ENCODE data around the gene LCN12.
A peak's percentile ranks its signal among the peaks of the same experiment; 100 is the strongest.

Gene LCN12

DNA sequence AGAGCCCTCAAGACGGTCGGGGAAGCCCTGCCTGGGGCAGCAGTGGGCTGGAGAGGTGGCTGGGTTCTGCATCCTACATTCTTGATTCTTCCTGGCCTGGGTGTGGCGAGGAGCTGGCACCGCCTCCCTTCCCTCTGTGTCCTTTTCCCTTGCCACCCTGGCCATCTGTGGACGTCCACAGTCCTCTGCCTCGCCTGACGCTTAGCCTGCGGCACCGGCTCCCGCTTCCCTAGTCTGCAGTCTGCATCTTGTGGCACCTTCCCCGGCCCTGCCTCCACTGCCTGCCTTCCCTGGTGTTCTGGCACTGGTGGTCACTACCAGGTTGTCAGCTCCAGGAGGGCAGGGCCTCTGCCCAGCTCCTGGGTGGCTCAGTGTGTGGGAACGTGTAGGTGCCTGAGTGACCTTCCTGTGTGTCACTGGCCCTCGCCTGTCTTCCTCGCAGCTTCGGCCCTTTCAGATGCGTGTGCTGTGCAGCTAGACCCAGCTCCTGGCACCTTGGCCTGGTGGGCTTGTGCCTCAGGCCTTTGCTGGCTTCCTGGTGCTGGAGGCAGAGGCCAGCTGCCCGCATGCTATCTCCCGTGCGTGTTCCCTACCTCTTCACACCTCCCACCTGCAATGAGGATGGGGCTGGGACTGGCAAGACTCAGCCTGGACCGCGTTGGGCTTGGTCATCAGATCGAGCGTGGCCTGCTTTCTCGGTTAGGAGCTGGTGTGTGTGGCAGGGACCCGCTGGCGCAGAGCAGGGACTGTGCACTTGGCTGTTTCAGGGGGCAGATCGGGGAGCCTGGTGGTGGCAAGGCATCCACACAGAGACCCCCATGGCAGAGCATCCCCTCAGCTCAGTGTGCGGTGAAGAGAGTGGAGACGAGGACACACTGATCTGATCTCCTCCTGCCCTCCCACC is 44.8 kb upstream of the LCN12 start:
- no peak for DNase-seq (ENCODE audit: low spot score)
- Histone ChIP-seq H3K27me3 (ENCODE audit: control insufficient read depth in 3 of 3, insufficient read depth in 3 of 3, low read depth in 1 of 3, low read length in 3 of 3) (no peaks in the 10 kb centered on the region), H4K91ac (ENCODE audit: low read depth, low read length, poor library complexity) (no peak overlapping the region), H3K4ac (ENCODE audit: low read length) (no peak overlapping the region), H3K23ac (ENCODE audit: low read depth, low read length, poor library complexity) (peak overlapping the region; percentile 65), H3K36me3 (replicated peaks in 1 of 2; ENCODE audit: control insufficient read depth in 2 of 2, insufficient read depth in 2 of 2, low read length in 2 of 2) (peaks cover 35 to 84% of the 10 kb centered on the region in 2 donors), H3K4me2 (ENCODE audit: insufficient read depth, low read length, poor library complexity, severe bottlenecking) (no peak overlapping the region), H3K27ac (replicated peaks; ENCODE audit: low read length) (no peak overlapping the region), H2AK5ac (ENCODE audit: low read depth, low read length) (no peak overlapping the region), H3K18ac (ENCODE audit: low read length) (peak overlapping the region; percentile 71), H4K8ac (ENCODE audit: low read depth, low read length) (no peak overlapping the region), H2BK5ac (ENCODE audit: low read length) (peak overlapping the region; percentile 82), H3K4me3 (ENCODE audit: low read length in 2 of 2) (no peak overlapping the region), H2BK12ac (ENCODE audit: low read length) (no peak overlapping the region), H3K79me1 (ENCODE audit: low read depth, low read length) (peaks cover 12% of the 10 kb centered on the region), H2BK120ac (ENCODE audit: low read depth, low read length) (no peak overlapping the region), H2AFZ (ENCODE audit: low read length) (no peak overlapping the region), H3K4me1 (ENCODE audit: control insufficient read depth in 2 of 2, insufficient read depth in 1 of 2, low read depth in 1 of 2, low read length in 2 of 2) (no peaks in the 10 kb centered on the region), H3K14ac (ENCODE audit: low read length) (no peak overlapping the region), H3K9me3 (replicated peaks in 1 of 2; ENCODE audit: control insufficient read depth in 2 of 2, insufficient read depth in 1 of 2, low read depth in 1 of 2, low read length in 2 of 2) (no peaks in the 10 kb centered on the region), H2BK15ac (ENCODE audit: low read length) (no peak overlapping the region), H3K9ac (ENCODE audit: low read depth, low read length, poor library complexity) (peak overlapping the region; percentile 60)
- no CpG with 5 or more reads among the region's 29 CpGs for WGBS, 2 donors (ENCODE audit: extremely low coverage in 2 of 2, insufficient read length in 2 of 2, insufficient replicate concordance in 1 of 2)

DNA sequence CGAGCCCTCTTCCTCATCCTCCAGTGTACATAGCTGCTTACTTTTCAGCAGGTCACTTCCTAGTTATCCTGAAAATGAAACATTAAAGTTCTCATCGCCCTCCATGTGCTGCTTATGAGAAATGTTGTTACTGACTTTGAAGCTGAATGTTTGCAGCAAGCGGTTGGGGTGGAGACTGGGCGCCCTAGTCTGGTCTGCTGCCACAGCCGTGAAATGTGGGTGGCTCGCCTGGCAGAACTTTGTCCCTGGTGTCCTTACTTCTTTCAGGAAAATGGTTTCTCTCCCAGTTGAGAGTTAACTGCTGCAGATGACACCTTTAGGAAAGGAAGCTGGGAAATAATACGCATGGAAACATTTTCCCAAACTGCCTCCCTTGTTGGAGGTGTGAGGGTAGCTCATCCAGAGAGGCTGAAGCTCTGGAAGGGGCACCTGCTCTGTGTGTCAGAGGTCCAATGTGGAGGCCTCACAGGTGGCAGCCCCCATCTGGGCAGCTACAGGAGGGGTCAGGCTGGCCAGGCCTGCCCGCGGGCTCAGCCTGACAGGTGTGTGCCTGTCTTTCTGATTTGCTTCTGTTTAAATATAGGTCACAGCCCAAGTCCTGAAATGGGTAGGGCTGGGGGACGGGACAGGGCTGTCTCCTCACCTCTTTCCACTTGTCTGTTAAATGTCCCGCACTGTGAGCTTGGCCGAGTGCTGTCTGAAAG is 41.7 kb upstream of the LCN12 start:
- no peak overlapping the region for H2BK5ac ChIP-seq (ENCODE audit: low read length)
- no peak overlapping the region for H4K91ac ChIP-seq (ENCODE audit: low read depth, low read length, poor library complexity)
- H3K4me3 ChIP-seq (ENCODE audit: low read length in 2 of 2) = no peak overlapping the region
- no peak overlapping the region for H3K4me2 ChIP-seq (ENCODE audit: insufficient read depth, low read length, poor library complexity, severe bottlenecking)
- H2BK15ac ChIP-seq (ENCODE audit: low read length) = no peak overlapping the region
- H3K9me3 ChIP-seq (replicated peaks in 1 of 2; ENCODE audit: control insufficient read depth in 2 of 2, insufficient read depth in 1 of 2, low read depth in 1 of 2, low read length in 2 of 2) = no peaks in the 10 kb centered on the region
- no peak overlapping the region for H3K27ac ChIP-seq (replicated peaks; ENCODE audit: low read length)
- H3K27me3 ChIP-seq (ENCODE audit: control insufficient read depth in 3 of 3, insufficient read depth in 3 of 3, low read depth in 1 of 3, low read length in 3 of 3) = no peaks in the 10 kb centered on the region
- H3K4me1 ChIP-seq (ENCODE audit: control insufficient read depth in 2 of 2, insufficient read depth in 1 of 2, low read depth in 1 of 2, low read length in 2 of 2) = no peaks in the 10 kb centered on the region
- H3K4ac ChIP-seq (ENCODE audit: low read length) = no peak overlapping the region
- H2AFZ ChIP-seq (ENCODE audit: low read length) = no peak overlapping the region
- no peak overlapping the region for H2AK5ac ChIP-seq (ENCODE audit: low read depth, low read length)
- H3K79me1 ChIP-seq (ENCODE audit: low read depth, low read length) = peaks cover 12% of the 10 kb centered on the region
- H3K14ac ChIP-seq (ENCODE audit: low read length) = no peak overlapping the region
- H4K8ac ChIP-seq (ENCODE audit: low read depth, low read length) = no peak overlapping the region
- no peak overlapping the region for H3K9ac ChIP-seq (ENCODE audit: low read depth, low read length, poor library complexity)
- no peak for DNase-seq (ENCODE audit: low spot score)
- no peak overlapping the region for H3K18ac ChIP-seq (ENCODE audit: low read length)
- H3K23ac ChIP-seq (ENCODE audit: low read depth, low read length, poor library complexity) = no peak overlapping the region
- H3K36me3 ChIP-seq (replicated peaks in 1 of 2; ENCODE audit: control insufficient read depth in 2 of 2, insufficient read depth in 2 of 2, low read length in 2 of 2) = peaks cover 31 to 87% of the 10 kb centered on the region in 2 donors
- no CpG with 5 or more reads among the region's 12 CpGs for WGBS, 2 donors (ENCODE audit: extremely low coverage in 2 of 2, insufficient read length in 2 of 2, insufficient replicate concordance in 1 of 2)
- H2BK12ac ChIP-seq (ENCODE audit: low read length) = no peak overlapping the region
- no peak overlapping the region for H2BK120ac ChIP-seq (ENCODE audit: low read depth, low read length)

- no peak overlapping the region for H3K9ac ChIP-seq (ENCODE audit: low read depth, low read length, poor library complexity)
- H3K4me3 ChIP-seq (ENCODE audit: low read length in 2 of 2) = no peak overlapping the region
- no peak overlapping the region for H4K8ac ChIP-seq (ENCODE audit: low read depth, low read length)
- H3K23ac ChIP-seq (ENCODE audit: low read depth, low read length, poor library complexity) = no peak overlapping the region
- H3K4me2 ChIP-seq (ENCODE audit: insufficient read depth, low read length, poor library complexity, severe bottlenecking) = no peak overlapping the region
- no peak overlapping the region for H2AK5ac ChIP-seq (ENCODE audit: low read depth, low read length)
- H2AFZ ChIP-seq (ENCODE audit: low read length) = no peak overlapping the region
- no peaks in the 10 kb centered on the region for H3K9me3 ChIP-seq (replicated peaks in 1 of 2; ENCODE audit: control insufficient read depth in 2 of 2, insufficient read depth in 1 of 2, low read depth in 1 of 2, low read length in 2 of 2)
- H3K27ac ChIP-seq (replicated peaks; ENCODE audit: low read length) = no peak overlapping the region
- H3K27me3 ChIP-seq (ENCODE audit: control insufficient read depth in 3 of 3, insufficient read depth in 3 of 3, low read depth in 1 of 3, low read length in 3 of 3) = no peaks in the 10 kb centered on the region
- H3K4ac ChIP-seq (ENCODE audit: low read length) = no peak overlapping the region
- no peak overlapping the region for H3K18ac ChIP-seq (ENCODE audit: low read length)
- H3K14ac ChIP-seq (ENCODE audit: low read length) = no peak overlapping the region
- H2BK120ac ChIP-seq (ENCODE audit: low read depth, low read length) = no peak overlapping the region
- no peak overlapping the region for H2BK15ac ChIP-seq (ENCODE audit: low read length)
- peaks cover 35 to 89% of the 10 kb centered on the region in 2 donors for H3K36me3 ChIP-seq (replicated peaks in 1 of 2; ENCODE audit: control insufficient read depth in 2 of 2, insufficient read depth in 2 of 2, low read length in 2 of 2)
- no peaks in the 10 kb centered on the region for H3K4me1 ChIP-seq (ENCODE audit: control insufficient read depth in 2 of 2, insufficient read depth in 1 of 2, low read depth in 1 of 2, low read length in 2 of 2)
- no peak overlapping the region for H4K91ac ChIP-seq (ENCODE audit: low read depth, low read length, poor library complexity)
- no peak overlapping the region for H2BK12ac ChIP-seq (ENCODE audit: low read length)
- H3K79me1 ChIP-seq (ENCODE audit: low read depth, low read length) = peaks cover 12% of the 10 kb centered on the region
- no peak for DNase-seq (ENCODE audit: low spot score)
- no CpG with 5 or more reads among the region's 12 CpGs for WGBS, 2 donors (ENCODE audit: extremely low coverage in 2 of 2, insufficient read length in 2 of 2, insufficient replicate concordance in 1 of 2)
- no peak overlapping the region for H2BK5ac ChIP-seq (ENCODE audit: low read length)
These were observed 41.2 kb upstream of the LCN12 start for GRCh38 chr9:136910901-136911245.
